ES-I3 (cell line): ENCODE measurements around the gene LRRK2.

Experiments
- H3K36me3 ChIP-seq: 2 replicates; pipeline ENCODE4 v1.6.1; 2013; ENCODE audit warnings: mild to moderate bottlenecking, low read length, control low read depth, moderate library complexity; ENCODE audit not compliant: insufficient read depth
- H3K4me1 ChIP-seq: 2 replicates; pipeline ENCODE4 v1.6.1; 2013; ENCODE audit warnings: mild to moderate bottlenecking, control low read depth, low read length; ENCODE audit not compliant: insufficient read depth
- H3K9ac ChIP-seq: 2 replicates; pipeline ENCODE4 v1.6.1; 2013; ENCODE audit warnings: low read depth, mild to moderate bottlenecking, low read length, moderate library complexity
- H3K9me3 ChIP-seq: 2 replicates; pipeline ENCODE4 v1.6.1; 2013; ENCODE audit warnings: mild to moderate bottlenecking, low read length, moderate library complexity; ENCODE audit not compliant: control insufficient read depth, insufficient read depth

Gene LRRK2

GRCh38 chr12:40393026-40393425 is 168.2 kb downstream of the LRRK2 start:
- Histone ChIP-seq H3K4me1 (no peaks in the 10 kb centered on the region), H3K9me3 (no peaks in the 10 kb centered on the region; the same call in 1 of the 2 replicates), H3K36me3 (no peaks in the 10 kb centered on the region), H3K9ac (no peak overlapping the region)

DNA sequence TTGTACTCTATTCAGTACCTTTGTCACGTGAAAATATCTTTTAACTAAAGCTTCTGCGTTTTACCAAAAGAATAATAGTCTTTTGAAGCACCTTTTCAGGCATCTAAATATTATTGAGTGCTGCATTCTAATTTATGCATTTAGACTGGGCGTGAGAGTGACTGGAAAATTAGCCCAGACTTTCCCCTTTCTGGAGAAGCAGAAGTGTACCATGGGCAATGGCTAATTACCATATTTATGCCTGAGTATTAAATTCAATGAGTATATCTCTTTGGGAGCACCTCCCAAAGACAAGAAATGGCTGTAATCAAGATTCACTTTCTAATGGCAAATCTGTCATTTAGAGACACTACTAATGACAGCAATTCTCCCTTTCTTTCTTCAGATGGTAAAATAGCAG is 174.9 kb downstream of the LRRK2 start:
- Histone ChIP-seq H3K9me3 (no peaks in the 10 kb centered on the region), H3K36me3 (no peaks in the 10 kb centered on the region), H3K4me1 (no peaks in the 10 kb centered on the region), H3K9ac (no peak overlapping the region)

- no peaks in the 10 kb centered on the region for H3K4me1 ChIP-seq
- no peak overlapping the region for H3K9ac ChIP-seq
- H3K36me3 ChIP-seq = no peaks in the 10 kb centered on the region
- no peaks in the 10 kb centered on the region for H3K9me3 ChIP-seq
Measured at GRCh38 chr12:40405419-40405818, 180.6 kb downstream of the LRRK2 start.
